ENCODE data around the gene GPR107. TPM values are rescaled to one million over a fixed set of nuclear protein-coding genes. Genes with fewer than 3 reads are reported as not detected.

The GPR107 gene
- total RNA-seq, 1 donor from 2014 or later, result 42.4 TPM

GRCh38 chr9:130120299-130120587 lies 66.5 kb downstream of the GPR107 start:
- DNase-seq (ENCODE audit: low spot score) (no peak), ATAC-seq (no peak)
- intact Hi-C loops (cut with DNase I), result no loop called here

GRCh38 chr9:130120832-130121231 lies 67.1 kb downstream of the GPR107 start:
- intact Hi-C loops (cut with DNase I), result no loop called here

GRCh38 chr9:130122456-130122855 lies 68.8 kb downstream of the GPR107 start:
- intact Hi-C loops (cut with DNase I), result no loop called here
- no peak for ATAC-seq
- no peak for DNase-seq (ENCODE audit: low spot score)

More at GRCh38 chr9:130120832-130121231, 67.1 kb downstream of the GPR107 start:
- ATAC-seq (no peak), DNase-seq (ENCODE audit: low spot score) (no peak)

- DNase-seq (ENCODE audit: low spot score) (no peak), ATAC-seq (no peak)
- intact Hi-C loops (cut with DNase I), result no loop called here
These were observed 70.6 kb downstream of the GPR107 start for GRCh38 chr9:130124085-130124860.

GRCh38 chr9:130126721-130127433 lies 73.2 kb downstream of the GPR107 start:
- ATAC-seq, result no peak
- intact Hi-C loops (cut with DNase I), result no loop called here
- DNase-seq (ENCODE audit: low spot score), result no peak

- ATAC-seq, result peak; percentile 60
- intact Hi-C loops (cut with DNase I), result no loop called here
These were observed 74.5 kb downstream of the GPR107 start for GRCh38 chr9:130128251-130128650.

GRCh38 chr9:130128733-130129431 lies 75.2 kb downstream of the GPR107 start:
- ATAC-seq (peak; percentile 84), DNase-seq (ENCODE audit: low spot score) (no peak)
- intact Hi-C loops (cut with DNase I), result no loop called here

More at GRCh38 chr9:130128251-130128650, 74.5 kb downstream of the GPR107 start:
- DNase-seq (ENCODE audit: low spot score), result no peak

- intact Hi-C loops (cut with DNase I), result no loop called here
- ATAC-seq, result no peak
These were observed 75.8 kb downstream of the GPR107 start for GRCh38 chr9:130129432-130130061.

GRCh38 chr9:130132746-130133145 lies 79.0 kb downstream of the GPR107 start:
- ATAC-seq, result no peak
- intact Hi-C loops (cut with DNase I), result no loop called here

More at GRCh38 chr9:130129432-130130061, 75.8 kb downstream of the GPR107 start:
- DNase-seq (ENCODE audit: low spot score), result no peak

GRCh38 chr9:130137081-130137640 lies 83.5 kb downstream of the GPR107 start:
- DNase-seq (ENCODE audit: low spot score), result no peak
- no peak for ATAC-seq
- intact Hi-C loops (cut with DNase I), result no loop called here

More at GRCh38 chr9:130132746-130133145, 79.0 kb downstream of the GPR107 start:
- no peak for DNase-seq (ENCODE audit: low spot score)

GRCh38 chr9:130137641-130138081 lies 84.0 kb downstream of the GPR107 start:
- ATAC-seq (no peak), DNase-seq (ENCODE audit: low spot score) (no peak)
- intact Hi-C loops (cut with DNase I), result no loop called here

- DNase-seq (ENCODE audit: low spot score) (peak; percentile 69), ATAC-seq (peak; percentile 82)
- intact Hi-C loops (cut with DNase I), result no loop called here
These were observed 84.5 kb downstream of the GPR107 start for GRCh38 chr9:130138171-130138653.

GRCh38 chr9:130138791-130139190 lies 85.1 kb downstream of the GPR107 start:
- ATAC-seq, result peak; percentile 89
- peak; percentile 73 for DNase-seq (ENCODE audit: low spot score)
- intact Hi-C loops (cut with DNase I), result no loop called here

- no peak for ATAC-seq
- intact Hi-C loops (cut with DNase I), result no loop called here
These were observed 85.5 kb downstream of the GPR107 start for GRCh38 chr9:130139251-130139650.

GRCh38 chr9:130140706-130141105 lies 87.0 kb downstream of the GPR107 start:
- intact Hi-C loops (cut with DNase I), result no loop called here
- ATAC-seq (no peak), DNase-seq (ENCODE audit: low spot score) (no peak)

More at GRCh38 chr9:130139251-130139650, 85.5 kb downstream of the GPR107 start:
- DNase-seq (ENCODE audit: low spot score), result no peak

GRCh38 chr9:130142056-130142455 lies 88.3 kb downstream of the GPR107 start:
- ATAC-seq, result no peak
- intact Hi-C loops (cut with DNase I), result no loop called here
- no peak for DNase-seq (ENCODE audit: low spot score)

- ATAC-seq (no peak), DNase-seq (ENCODE audit: low spot score) (no peak)
- intact Hi-C loops (cut with DNase I), result no loop called here
These were observed 88.9 kb downstream of the GPR107 start for GRCh38 chr9:130142641-130143040.

- intact Hi-C loops (cut with DNase I), result no loop called here
- ATAC-seq (no peak), DNase-seq (ENCODE audit: low spot score) (no peak)
These were observed 89.7 kb downstream of the GPR107 start for GRCh38 chr9:130143279-130143893.

Data from sciatic nerve (tissue), 2 donors.